Right lobe of liver (tissue), 4 donors: ENCODE results near the gene C7orf33.

ENCODE experiments used
- POLR2A ChIP-seq: fragments of 450-650 bp; IDR thresholded peaks from one replicate; pipeline ENCODE4 v1.6.1; 2017; ENCODE audit warnings: antibody characterized with exemption, mild to moderate bottlenecking
- TF ChIP-seq, protein P1 (sequence below), 4 donors: fragments of 200-600 bp in 3 of 4; fragments of 450-650 bp in 1 of 4; IDR thresholded peaks; one replicate each; pipeline versions ENCODE4 v1.5.1 to v1.8.0; 2016 to 2022; ENCODE audit warnings: antibody characterized with exemption in 4 of 4, mild to moderate bottlenecking in 2 of 4
- donor health status: DM: no; HTN: no; CAD: no.
- donor health status: DM: no; HTN: no; CAD: no.
- donor health status: DM: no; HTN: yes; CAD: no.

DNA sequence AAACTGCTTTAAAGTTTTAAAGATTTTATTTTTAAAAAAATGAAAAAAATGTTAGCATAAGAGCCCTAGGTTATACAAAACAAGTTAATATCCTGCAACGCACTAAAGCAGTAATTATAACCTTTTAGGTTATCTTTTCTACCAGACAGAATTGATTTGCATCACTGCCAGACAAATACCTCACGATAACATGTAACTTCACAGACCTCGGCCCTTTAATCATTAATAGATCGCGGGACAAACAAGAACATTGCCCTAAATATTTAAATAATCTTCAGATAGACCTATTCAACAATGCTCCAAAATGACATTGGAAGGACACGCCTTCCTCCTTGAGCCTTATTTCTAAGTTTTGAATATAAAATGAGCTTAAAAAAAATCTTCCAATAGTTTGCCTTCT lies 23.8 kb upstream of the C7orf33 start:
- TF ChIP-seq, protein P1, sequence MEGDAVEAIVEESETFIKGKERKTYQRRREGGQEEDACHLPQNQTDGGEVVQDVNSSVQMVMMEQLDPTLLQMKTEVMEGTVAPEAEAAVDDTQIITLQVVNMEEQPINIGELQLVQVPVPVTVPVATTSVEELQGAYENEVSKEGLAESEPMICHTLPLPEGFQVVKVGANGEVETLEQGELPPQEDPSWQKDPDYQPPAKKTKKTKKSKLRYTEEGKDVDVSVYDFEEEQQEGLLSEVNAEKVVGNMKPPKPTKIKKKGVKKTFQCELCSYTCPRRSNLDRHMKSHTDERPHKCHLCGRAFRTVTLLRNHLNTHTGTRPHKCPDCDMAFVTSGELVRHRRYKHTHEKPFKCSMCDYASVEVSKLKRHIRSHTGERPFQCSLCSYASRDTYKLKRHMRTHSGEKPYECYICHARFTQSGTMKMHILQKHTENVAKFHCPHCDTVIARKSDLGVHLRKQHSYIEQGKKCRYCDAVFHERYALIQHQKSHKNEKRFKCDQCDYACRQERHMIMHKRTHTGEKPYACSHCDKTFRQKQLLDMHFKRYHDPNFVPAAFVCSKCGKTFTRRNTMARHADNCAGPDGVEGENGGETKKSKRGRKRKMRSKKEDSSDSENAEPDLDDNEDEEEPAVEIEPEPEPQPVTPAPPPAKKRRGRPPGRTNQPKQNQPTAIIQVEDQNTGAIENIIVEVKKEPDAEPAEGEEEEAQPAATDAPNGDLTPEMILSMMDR (IDR thresholded peaks at IDR 0.05), result no peak
- no peak for TF ChIP-seq POLR2A
